Mammary epithelial cell (primary cell): ENCODE data around the gene CIB2.

ENCODE experiments used
- EZH2 ChIP-seq: IDR thresholded peaks from 2 replicates; pipeline ENCODE4 v1.6.1; 2012; ENCODE audit warnings: low read length, inconsistent platforms, borderline replicate concordance
- TF ChIP-seq, protein P1 (sequence below), 2 donors: IDR thresholded peaks in 1 of 2; conservative IDR thresholded peaks in 1 of 2; 2 replicates each; pipeline ENCODE4 v1.5.1; 2011 to 2012; ENCODE audit warnings: inconsistent platforms in 2 of 2, low read length in 2 of 2, mild to moderate bottlenecking in 2 of 2, control low read depth in 1 of 2, low read depth in 1 of 2; ENCODE audit not compliant: insufficient read depth in 1 of 2; ENCODE audit errors: extremely low read depth in 1 of 2

DNA sequence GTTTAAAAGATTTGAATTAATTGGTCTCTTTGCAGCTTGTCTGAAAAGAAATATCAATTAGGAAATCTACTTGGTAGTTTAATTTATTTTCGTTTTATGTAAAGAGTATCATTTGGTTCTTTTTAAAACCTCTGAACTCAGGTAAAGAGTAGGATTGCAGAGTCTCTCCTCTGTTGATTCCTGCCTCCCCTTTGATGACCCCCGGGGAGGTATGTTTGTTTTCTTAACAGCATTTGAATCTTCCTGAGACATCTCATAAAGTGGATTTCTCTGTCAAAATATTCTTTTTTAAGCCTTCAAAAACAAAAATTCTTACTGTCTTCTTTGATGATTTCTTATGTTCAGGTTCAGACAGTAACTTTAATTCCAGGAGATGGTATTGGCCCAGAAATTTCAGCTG is 26.0 kb upstream of the CIB2 start:
- no peak for TF ChIP-seq EZH2
- TF ChIP-seq, protein P1, sequence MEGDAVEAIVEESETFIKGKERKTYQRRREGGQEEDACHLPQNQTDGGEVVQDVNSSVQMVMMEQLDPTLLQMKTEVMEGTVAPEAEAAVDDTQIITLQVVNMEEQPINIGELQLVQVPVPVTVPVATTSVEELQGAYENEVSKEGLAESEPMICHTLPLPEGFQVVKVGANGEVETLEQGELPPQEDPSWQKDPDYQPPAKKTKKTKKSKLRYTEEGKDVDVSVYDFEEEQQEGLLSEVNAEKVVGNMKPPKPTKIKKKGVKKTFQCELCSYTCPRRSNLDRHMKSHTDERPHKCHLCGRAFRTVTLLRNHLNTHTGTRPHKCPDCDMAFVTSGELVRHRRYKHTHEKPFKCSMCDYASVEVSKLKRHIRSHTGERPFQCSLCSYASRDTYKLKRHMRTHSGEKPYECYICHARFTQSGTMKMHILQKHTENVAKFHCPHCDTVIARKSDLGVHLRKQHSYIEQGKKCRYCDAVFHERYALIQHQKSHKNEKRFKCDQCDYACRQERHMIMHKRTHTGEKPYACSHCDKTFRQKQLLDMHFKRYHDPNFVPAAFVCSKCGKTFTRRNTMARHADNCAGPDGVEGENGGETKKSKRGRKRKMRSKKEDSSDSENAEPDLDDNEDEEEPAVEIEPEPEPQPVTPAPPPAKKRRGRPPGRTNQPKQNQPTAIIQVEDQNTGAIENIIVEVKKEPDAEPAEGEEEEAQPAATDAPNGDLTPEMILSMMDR (conservative IDR thresholded peaks at IDR 0.05 in 1 of 2, IDR thresholded peaks at IDR 0.05 in 1 of 2; ENCODE audit: extremely low read depth in 1 of 2, insufficient read depth in 1 of 2, low read depth in 1 of 2, low read length in 2 of 2): no peak
